ENCODE measurements around the gene SLC29A2.
"Not testable (repeated sequence)": the region's sequence is repeated elsewhere in the genome, so short reads cannot be mapped to it uniquely, and the experiment has no call there.

The SLC29A2 gene

GRCh38 chr11:66332371-66333219 is 39.0 kb downstream of the SLC29A2 start:
- no peak for DNase-seq

DNA sequence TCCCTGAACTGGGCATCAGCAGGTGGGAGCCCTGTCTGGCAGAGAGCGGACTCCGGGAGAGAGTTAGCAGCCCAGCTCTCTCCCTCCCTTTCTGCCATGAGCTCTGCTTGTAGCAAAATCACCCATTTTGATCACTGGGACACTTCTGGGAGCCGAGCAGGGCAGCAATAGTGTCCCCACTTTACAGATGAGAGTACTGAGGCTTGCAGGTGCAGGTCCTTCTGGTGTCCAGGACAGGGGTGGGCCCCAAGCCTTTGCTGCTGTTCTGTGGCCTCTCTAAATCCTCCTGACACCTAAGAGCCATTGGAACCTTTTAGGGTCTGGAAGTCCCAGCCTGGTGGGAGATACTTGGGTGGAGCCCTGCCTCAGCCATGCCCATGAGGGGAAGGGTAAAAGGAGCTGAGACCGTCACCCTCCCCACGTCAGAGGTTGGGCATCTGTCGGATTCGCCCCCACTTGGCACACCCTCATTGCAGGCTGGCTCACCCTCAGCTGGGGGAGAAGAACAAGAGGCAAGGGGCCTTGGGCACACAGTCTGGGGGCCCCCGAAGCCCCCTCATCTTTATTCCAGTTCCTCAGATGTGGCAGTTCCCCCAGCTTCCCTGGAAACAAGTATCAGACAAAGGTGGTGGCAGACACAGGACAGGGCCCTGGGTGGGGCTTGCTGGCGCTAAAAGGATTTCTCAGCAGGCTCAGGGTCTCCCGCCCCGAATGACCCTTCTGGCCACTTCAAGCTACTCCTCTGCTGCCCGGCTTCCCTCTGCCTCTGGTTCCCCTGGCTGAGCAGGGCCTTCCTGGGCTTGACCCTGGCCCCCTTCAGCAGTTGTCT is 39.8 kb downstream of the SLC29A2 start:
- no peak for DNase-seq

GRCh38 chr11:66330931-66331330 is 40.6 kb downstream of the SLC29A2 start:
- DNase-seq: no peak

DNA sequence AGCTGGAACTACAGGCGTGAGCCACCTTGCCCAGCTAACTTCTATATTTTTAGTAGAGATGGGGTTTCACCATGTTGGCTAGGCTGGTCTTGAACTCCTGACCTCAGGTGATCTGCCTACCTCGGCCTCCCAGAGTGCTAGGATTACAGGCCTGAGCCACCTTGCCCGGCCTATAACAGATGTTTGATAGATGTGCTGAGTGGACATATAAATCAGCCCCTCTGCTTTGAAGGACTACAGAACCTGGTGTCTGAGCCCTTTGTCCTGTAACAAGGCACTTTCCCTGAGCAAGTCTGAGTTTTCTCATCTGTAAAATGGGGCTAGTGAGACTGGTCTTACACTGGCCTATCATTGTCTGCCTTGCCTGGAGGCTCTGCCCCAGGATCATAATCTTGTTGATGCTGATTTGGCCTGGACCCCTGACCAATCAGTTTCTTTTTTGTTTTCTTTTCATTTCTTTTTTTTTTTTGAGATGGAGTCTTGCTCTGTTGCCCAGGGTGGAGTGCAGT is 42.3 kb downstream of the SLC29A2 start:
- DNase-seq: no peak

DNA sequence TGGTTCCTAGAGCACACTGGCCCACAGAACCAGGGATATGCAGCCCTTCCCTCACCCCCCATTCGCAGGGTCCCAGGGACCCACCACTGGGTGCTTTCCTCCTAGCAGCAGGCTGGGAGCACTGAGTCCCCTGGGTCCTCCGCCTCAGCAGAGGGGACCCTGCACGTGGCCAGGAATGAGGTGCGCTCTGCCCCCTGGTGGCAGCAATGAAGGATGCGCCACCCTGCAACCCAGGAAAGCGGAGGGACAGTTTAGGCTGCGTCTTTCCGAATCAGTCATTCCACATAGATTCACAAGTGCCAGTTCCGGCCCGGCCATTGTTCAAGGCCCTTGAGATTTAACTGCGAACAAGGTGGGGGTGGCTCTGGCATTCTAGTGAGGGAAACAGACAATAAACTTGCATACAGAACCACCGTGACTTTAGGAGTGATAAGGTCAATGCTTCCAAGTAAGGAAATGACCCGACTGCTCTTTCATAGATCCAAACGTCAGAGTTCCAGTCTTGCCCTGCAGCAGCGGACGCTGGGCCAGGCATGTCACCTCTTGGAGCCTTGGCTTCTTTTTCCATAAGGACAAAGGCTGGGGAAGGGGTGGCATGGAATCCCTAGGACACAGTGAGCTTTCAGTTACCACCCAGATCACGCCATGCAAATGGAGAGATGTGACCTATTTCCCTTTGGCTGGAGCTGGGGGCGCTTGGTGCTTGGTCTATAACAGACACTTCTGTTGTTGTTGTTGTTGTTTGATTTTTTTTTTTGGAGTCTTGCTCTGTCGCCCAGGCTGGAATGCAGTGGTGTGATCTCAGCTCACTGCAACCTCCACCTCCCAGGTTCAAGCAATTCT is 43.0 kb downstream of the SLC29A2 start:
- peak; percentile 85 for DNase-seq

DNA sequence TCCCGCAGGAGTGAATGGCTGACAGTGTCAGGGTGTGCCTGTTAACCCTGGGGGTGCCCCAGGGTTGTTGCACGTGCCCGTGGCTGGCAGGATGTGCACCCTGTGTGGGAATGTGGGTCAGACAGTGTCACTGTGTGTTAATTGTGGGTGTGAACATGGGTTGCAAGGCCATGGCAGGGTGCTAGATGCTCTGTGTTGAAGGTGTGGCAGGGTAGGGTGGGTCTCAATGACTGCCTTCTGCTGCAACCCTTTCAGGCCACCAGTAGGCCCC is 43.6 kb downstream of the SLC29A2 start:
- DNase-seq: no peak

- no peak for DNase-seq
Observed at GRCh38 chr11:66327171-66328030, 44.2 kb downstream of the SLC29A2 start.

GRCh38 chr11:66326261-66327111 is 45.1 kb downstream of the SLC29A2 start:
- DNase-seq: no peak

DNA sequence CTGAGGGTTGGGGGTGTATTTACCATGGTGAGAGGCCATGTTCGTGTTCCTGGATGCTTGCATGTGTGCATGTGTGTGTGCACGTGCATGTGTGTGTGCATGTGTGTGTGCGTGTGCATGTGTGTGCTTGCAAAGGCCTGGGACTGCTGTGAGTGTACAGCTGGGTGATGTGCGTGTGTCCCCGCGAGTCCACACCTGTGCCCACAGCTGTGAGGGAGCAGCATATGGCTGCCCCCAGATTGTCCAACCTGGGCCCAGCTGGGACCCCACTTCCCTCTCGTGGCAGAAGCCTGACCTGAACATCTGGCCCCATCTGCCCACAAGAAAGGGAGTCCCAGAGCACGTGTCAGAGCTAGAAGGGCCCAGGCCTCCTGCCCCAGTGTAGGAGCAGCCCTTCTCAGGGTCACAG is 46.3 kb downstream of the SLC29A2 start:
- DNase-seq: peak; percentile 38

DNA sequence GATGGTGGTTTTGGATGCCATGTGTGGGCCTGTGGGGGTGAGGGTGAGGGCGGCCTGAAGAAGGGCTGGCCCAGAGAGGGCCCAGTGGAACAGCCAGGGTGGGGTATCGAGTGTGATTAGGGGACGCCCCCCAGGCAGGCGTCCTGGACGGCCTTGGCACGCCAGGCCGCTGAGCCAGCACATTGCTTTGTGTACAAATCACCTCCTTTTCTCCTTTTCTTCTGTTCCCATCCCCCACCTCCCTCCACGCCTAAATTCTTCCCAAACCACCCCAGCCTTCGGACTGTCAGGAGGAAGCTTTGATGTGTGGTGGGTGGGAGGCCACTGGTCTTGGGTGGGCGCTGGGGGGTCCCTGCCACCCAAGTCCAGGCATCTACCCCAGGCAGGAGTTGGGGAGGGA is 46.9 kb downstream of the SLC29A2 start:
- no peak for DNase-seq

- DNase-seq: no peak
Observed at GRCh38 chr11:66323684-66324083, 47.9 kb downstream of the SLC29A2 start.

- no peak for DNase-seq
Observed at GRCh38 chr11:66322732-66323427, 48.7 kb downstream of the SLC29A2 start.

DNA sequence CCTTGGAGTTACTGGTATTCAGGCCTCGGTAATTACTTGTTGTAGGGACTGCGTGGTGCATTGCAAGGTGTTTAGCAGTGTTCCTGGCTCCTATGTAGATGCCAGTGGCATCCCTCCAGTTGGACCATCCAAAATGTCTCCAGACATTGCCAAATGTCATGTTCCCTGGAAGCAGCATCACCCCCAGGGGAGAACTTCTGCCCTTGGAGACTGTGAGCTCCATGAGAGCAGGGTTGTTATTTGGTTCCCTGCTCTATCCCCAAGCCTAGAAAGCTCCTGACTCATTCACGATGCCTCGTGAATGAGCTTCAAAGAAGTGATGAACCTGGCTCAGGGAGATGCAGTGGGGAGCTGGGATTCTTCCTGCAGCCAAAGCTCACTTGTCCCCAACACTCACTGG is 50.0 kb downstream of the SLC29A2 start:
- DNase-seq: no peak

DNA sequence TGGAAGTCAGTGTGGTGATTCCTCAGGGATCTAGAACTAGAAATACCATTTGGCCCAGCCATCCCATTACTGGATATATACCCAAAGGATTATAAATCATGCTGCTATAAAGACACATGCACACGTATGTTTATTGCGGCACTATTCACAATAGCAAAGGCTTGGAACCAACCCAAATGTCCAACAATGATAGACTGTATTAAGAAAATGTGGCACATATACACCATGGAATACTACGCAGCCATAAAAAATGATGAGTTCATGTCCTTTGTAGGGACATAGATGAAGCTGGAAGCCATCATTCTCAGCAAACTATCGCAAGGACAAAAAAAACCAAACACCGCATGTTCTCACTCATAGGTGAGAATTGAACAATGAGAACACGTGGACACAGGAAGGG is 50.8 kb downstream of the SLC29A2 start:
- DNase-seq: not testable (repeated sequence)

- DNase-seq: not testable (repeated sequence)
Observed at GRCh38 chr11:66320289-66320688, 51.3 kb downstream of the SLC29A2 start.

- no peak for DNase-seq
Observed at GRCh38 chr11:66318600-66318970, 53.0 kb downstream of the SLC29A2 start.

DNA sequence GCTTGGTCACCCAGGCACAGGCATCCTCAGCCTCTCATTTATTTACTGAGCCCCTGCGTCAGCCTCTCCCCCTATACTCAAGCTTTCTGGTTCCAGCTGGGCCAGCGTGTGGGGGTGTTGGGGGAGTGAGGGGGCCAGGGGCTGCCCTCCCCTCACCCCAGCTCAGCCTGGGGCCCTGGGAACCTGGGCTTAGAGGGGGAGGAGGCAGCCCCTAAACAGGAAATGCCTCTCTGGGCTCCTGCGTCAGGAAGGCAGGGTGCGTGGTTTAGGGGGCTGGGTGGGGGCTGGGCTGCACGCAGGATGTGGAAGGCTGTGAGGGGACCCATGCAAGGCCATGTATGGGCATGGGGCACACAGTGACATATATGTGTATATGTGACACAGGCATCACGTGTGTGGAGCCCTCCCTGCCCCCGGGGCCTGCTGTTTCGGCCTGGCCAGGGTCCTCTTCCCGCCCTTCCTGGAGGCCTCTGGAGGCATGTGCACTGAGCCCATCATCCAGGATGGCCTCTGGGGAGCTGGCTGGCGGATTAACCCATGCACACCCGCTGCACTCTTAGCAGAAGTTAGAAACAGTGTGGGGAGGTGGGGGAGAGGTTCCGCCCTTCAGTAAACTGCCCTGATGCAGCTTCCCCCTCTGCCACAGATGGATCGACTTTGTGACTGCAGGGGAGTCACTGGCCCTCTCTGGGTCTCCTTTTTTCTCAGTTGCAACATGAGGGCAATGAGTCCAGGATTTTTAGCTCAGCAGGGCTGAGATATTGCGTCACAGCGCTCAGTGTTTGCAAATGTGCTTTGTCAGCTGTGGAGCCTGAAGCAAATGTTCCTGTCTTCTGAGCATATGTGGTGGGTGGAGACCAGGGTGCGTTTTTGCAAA is 53.6 kb downstream of the SLC29A2 start:
- peak; percentile 81 for DNase-seq

GRCh38 chr11:66317322-66317722 is 54.2 kb downstream of the SLC29A2 start:
- peak; percentile 43 for DNase-seq

- DNase-seq: peak; percentile 29
Observed at GRCh38 chr11:66316849-66317251, 54.7 kb downstream of the SLC29A2 start, which contains the start of gene CD248. Gene CD248 (minus strand): TSS chr11:66317044. CDS start chr11:66317027, 17 bp downstream.
